Keratinocyte (primary cell): ENCODE results near the gene DHFR.

Experiments
- CTCF ChIP-seq, 3 experiments: IDR thresholded peaks in 1 of 3; conservative IDR thresholded peaks in 1 of 3; optimal IDR thresholded peaks in 1 of 3; 2 replicates in 2 of 3; 3 replicates in 1 of 3; pipeline versions ENCODE3 to v1.5.1; 2011; ENCODE audit warnings: low read length in 3 of 3, mild to moderate bottlenecking in 3 of 3, moderate library complexity in 2 of 3, control low read depth in 1 of 3, inconsistent platforms in 1 of 3; ENCODE audit not compliant: insufficient read depth in 2 of 3; ENCODE audit errors: extremely low read depth in 1 of 3
- EZH2 ChIP-seq: IDR thresholded peaks from one replicate; pipeline ENCODE4 v1.6.1; 2012; ENCODE audit warnings: inconsistent platforms, mild to moderate bottlenecking, low read length, moderate library complexity

GRCh38 chr5:80609692-80610091 is 45.1 kb downstream of the DHFR start:
- TF ChIP-seq CTCF (optimal IDR thresholded peaks at IDR 0.05 in 1 of 3, IDR thresholded peaks at IDR 0.05 in 1 of 3, conservative IDR thresholded peaks at IDR 0.05 in 1 of 3; ENCODE audit: extremely low read depth in 1 of 3, insufficient read depth in 2 of 3, low read length in 3 of 3): no peak
- TF ChIP-seq EZH2: no peak
